Cardiac fibroblast (primary cell): ENCODE measurements around the gene KBTBD13.
"Not testable (repeated sequence)": the region's sequence is repeated elsewhere in the genome, so short reads cannot be mapped to it uniquely, and the experiment has no call there.

Source experiments
- DNase-seq, 2 donors: peaks; one replicate each; pipeline versions ENCODE4 v3.0.0 to v3.0.0-alpha.2; 2010; ENCODE audit warnings: low read depth in 2 of 2
- H3K4me3 ChIP-seq, 2 donors: replicated peaks in 1 of 2; 1 replicate in 1 of 2; 2 replicates in 1 of 2; pipeline ENCODE4 v1.5.1; 2011; ENCODE audit warnings: low read depth in 2 of 2, low read length in 2 of 2, mild to moderate bottlenecking in 2 of 2, moderate library complexity in 1 of 2
- CTCF ChIP-seq: IDR thresholded peaks from one replicate; pipeline ENCODE4 v1.5.1; 2011; ENCODE audit warnings: low read depth, mild to moderate bottlenecking, low read length, inconsistent platforms

Gene KBTBD13

GRCh38 chr15:65068403-65068788 lies 8.2 kb upstream of the KBTBD13 start:
- no peak overlapping the region for H3K4me3 ChIP-seq
- no peak for TF ChIP-seq CTCF

GRCh38 chr15:65069179-65069578 lies 7.4 kb upstream of the KBTBD13 start:
- no peak for TF ChIP-seq CTCF
- peak; percentile 87 to 95 for DNase-seq
- H3K4me3 ChIP-seq, result no peak overlapping the region

More at GRCh38 chr15:65068403-65068788, 8.2 kb upstream of the KBTBD13 start:
- no peak for DNase-seq

GRCh38 chr15:65069779-65070546 lies 6.6 kb upstream of the KBTBD13 start:
- H3K4me3 ChIP-seq, result no peak overlapping the region
- TF ChIP-seq CTCF, result no peak
- no peak for DNase-seq

- H3K4me3 ChIP-seq, result no peak overlapping the region
- TF ChIP-seq CTCF, result no peak
- DNase-seq, result peak in 1 of 2 donors; percentile 73
Measured at GRCh38 chr15:65071381-65071811, 5.2 kb upstream of the KBTBD13 start.

GRCh38 chr15:65072027-65072426 lies 4.5 kb upstream of the KBTBD13 start:
- TF ChIP-seq CTCF, result no peak
- H3K4me3 ChIP-seq, result no peak overlapping the region
- peak; percentile 58 to 77 for DNase-seq

GRCh38 chr15:65072617-65073016 lies 3.9 kb upstream of the KBTBD13 start:
- TF ChIP-seq CTCF, result no peak
- no peak for DNase-seq
- no peak overlapping the region for H3K4me3 ChIP-seq

GRCh38 chr15:65074946-65075345 lies 1.6 kb upstream of the KBTBD13 start:
- not testable (repeated sequence) for H3K4me3 ChIP-seq, DNase-seq

- not testable (repeated sequence) for DNase-seq, H3K4me3 ChIP-seq
Measured at GRCh38 chr15:65075607-65076395, 745 bp upstream of the KBTBD13 start.
